Spleen (tissue), 11 donors: Measurements from ENCODE around the gene TSPAN33. TPM values are rescaled to one million over a fixed set of nuclear protein-coding genes. Genes with fewer than 3 reads are reported as not detected.

Experiments used
- DNase-seq: peaks from one replicate; pipeline ENCODE4 v3.0.0-alpha.2; 2020
- H3K27ac ChIP-seq, 8 donors: fragments of 200-600 bp; sonication (generic) in 7 of 8; 1 replicate in 4 of 8; 2 replicates in 4 of 8; pipeline versions ENCODE4 v1.5.0 to v1.8.0; 2016 to 2021; ENCODE audit warnings: inconsistent platforms in 4 of 8, mild to moderate bottlenecking in 4 of 8, moderate library complexity in 1 of 8
- H3K27me3 ChIP-seq, 7 donors: fragments of 200-600 bp; sonication (generic) in 6 of 7; replicated peaks in 1 of 7; 1 replicate in 4 of 7; 2 replicates in 3 of 7; pipeline versions ENCODE4 v1.5.0 to v1.8.0; 2016 to 2021; ENCODE audit warnings: inconsistent platforms in 3 of 7, mild to moderate bottlenecking in 1 of 7
- H3K36me3 ChIP-seq, 6 donors: fragments of 200-600 bp; sonication (generic) in 5 of 6; 1 replicate in 4 of 6; 2 replicates in 2 of 6; pipeline versions ENCODE4 v1.5.0 to v1.8.0; 2016 to 2021; ENCODE audit warnings: inconsistent platforms in 2 of 6
- H3K4me1 ChIP-seq, 6 donors: fragments of 200-600 bp; sonication (generic) in 5 of 6; 1 replicate in 3 of 6; 2 replicates in 3 of 6; pipeline versions ENCODE4 v1.5.0 to v1.8.0; 2016 to 2021; ENCODE audit warnings: inconsistent platforms in 3 of 6
- H3K4me3 ChIP-seq, 8 donors: fragments of 200-600 bp; sonication (generic) in 7 of 8; 1 replicate in 4 of 8; 2 replicates in 4 of 8; pipeline versions ENCODE4 v1.5.0 to v1.8.0; 2016 to 2021; ENCODE audit warnings: inconsistent platforms in 4 of 8, mild to moderate bottlenecking in 4 of 8, moderate library complexity in 2 of 8
- H3K9me3 ChIP-seq, 8 donors: fragments of 200-600 bp; sonication (generic) in 7 of 8; 1 replicate in 4 of 8; 2 replicates in 4 of 8; pipeline versions ENCODE4 v1.5.0 to v1.8.0; 2016 to 2021; ENCODE audit warnings: inconsistent platforms in 4 of 8
- CTCF ChIP-seq, 11 experiments: fragments of 200-600 bp in 7 of 11; fragments of 450-650 bp in 4 of 11; sonication (generic) in 4 of 11; IDR thresholded peaks in 8 of 11; conservative IDR thresholded peaks in 3 of 11; 1 replicate in 7 of 11; 2 replicates in 4 of 11; pipeline versions ENCODE4 v1.4.0 to v1.8.0; 2016 to 2021; ENCODE audit warnings: antibody characterized with exemption in 11 of 11, inconsistent platforms in 4 of 11, mild to moderate bottlenecking in 1 of 11
- POLR2A ChIP-seq, 3 donors: fragments of 450-650 bp; IDR thresholded peaks; one replicate each; pipeline ENCODE4 v1.5.1; 2017; ENCODE audit warnings: antibody characterized with exemption in 3 of 3, mild to moderate bottlenecking in 1 of 3
- POLR2AphosphoS5 ChIP-seq, 3 donors: sonication (generic); formaldehyde crosslinking; IDR thresholded peaks; one replicate each; pipeline ENCODE4 v1.5.1; 2017; ENCODE audit warnings: antibody characterized with exemption in 3 of 3
- WGBS, 5 donors: extraction: QIAGEN DNeasy Blood & Tissue Kit in 3 of 5; methylation state at CpG; one replicate each; pipeline versions ENCODE4 v1.1.5 to v1.1.7; 2013 to 2018; 5-methylcytosine and 5-hydroxymethylcytosine counted together
- intact Hi-C: fragments of 100-400 bp; cut with DNase I; formaldehyde crosslinking; loops from one replicate; pipeline ENCODE4 v1.15.0; 2023; ENCODE audit warnings: low total_unique reads
- polyA plus RNA-seq, 3 donors: library from polyadenylated mRNA; stranded (reverse); fragments of 200-250 nt; gene quantifications; one replicate each; pipeline ENCODE4 v1.2.1, GENCODE V29; 2013
- total RNA-seq, 7 donors: library from RNA; depleted of rRNA in 3 of 7; stranded (reverse); fragments of >200 nt in 3 of 7; fragmentation: NEBNext Ultra II Directional in 4 of 7; extraction: Animal tissue kit (Norgen Biotek cat#: 25700) in 4 of 7; gene quantifications; one replicate each; pipeline versions ENCODE4 v1.1.0 to v1.2.1, GENCODE V29; 2016 to 2021
- donor health status: healthy with polysubstance abuse.
- donor health status: DM: no; HTN: no; CAD: no; lungs with moderate emphysema.
- donor health status: DM: no; HTN: no; CAD: no.
- donor health status: Bipolar disorder and iron deficiency.
- donor health status: healthy.
- donor health status: DM: no; HTN: no; CAD: no.
- donor health status: DM: yes; HTN: yes; CAD: no.

TSPAN33 gene
- total and polyA plus RNA-seq, 10 donors, result 37.0 to 57.9 (median 47.2) TPM

GRCh38 chr7:129100827-129101166, 43.7 kb upstream of the TSPAN33 start:
- no peak for TF ChIP-seq POLR2A (IDR thresholded peaks at IDR 0.05)
- no peak for TF ChIP-seq CTCF (IDR thresholded peaks at IDR 0.05 in 8 of 11, conservative IDR thresholded peaks at IDR 0.05 in 3 of 11)
- no peak for TF ChIP-seq POLR2AphosphoS5 (IDR thresholded peaks at IDR 0.05)
- DNase-seq, result no peak
- Histone ChIP-seq H3K4me1 (peaks cover 0 to 2% (median under 1%) of the 10 kb centered on the region in 6 donors), H3K27ac (no peak overlapping the region), H3K9me3 (no peaks in the 10 kb centered on the region), H3K27me3 (no peaks in the 10 kb centered on the region), H3K4me3 (no peak overlapping the region), H3K36me3 (no peaks in the 10 kb centered on the region)
- 50 to 75% (median 68%) methylated on average over 2 of the region's 2 CpGs for WGBS, 5 donors
- intact Hi-C loops, result no loop called here

GRCh38 chr7:129101746-129102145, 42.8 kb upstream of the TSPAN33 start:
- Histone ChIP-seq H3K4me1 (no peaks in the 10 kb centered on the region), H3K27me3 (no peaks in the 10 kb centered on the region), H3K9me3 (no peaks in the 10 kb centered on the region), H3K27ac (no peak overlapping the region), H3K36me3 (no peaks in the 10 kb centered on the region), H3K4me3 (no peak overlapping the region)
- intact Hi-C loops, result no loop called here
- TF ChIP-seq POLR2AphosphoS5 (IDR thresholded peaks at IDR 0.05), result no peak
- TF ChIP-seq CTCF (IDR thresholded peaks at IDR 0.05 in 8 of 11, conservative IDR thresholded peaks at IDR 0.05 in 3 of 11), result no peak
- TF ChIP-seq POLR2A (IDR thresholded peaks at IDR 0.05), result no peak
- 52 to 82% (median 73%) methylated on average over 6 of the region's 6 CpGs for WGBS, 5 donors
- no peak for DNase-seq

GRCh38 chr7:129103561-129104324, 40.8 kb upstream of the TSPAN33 start:
- DNase-seq, result no peak
- 92 to 98% (median 95%) methylated on average over 4 of the region's 4 CpGs for WGBS, 5 donors
- no peaks in the 10 kb centered on the region for H3K9me3 ChIP-seq
- intact Hi-C loops, result no loop called here
- no peaks in the 10 kb centered on the region for H3K4me1 ChIP-seq
- no peak overlapping the region for H3K27ac ChIP-seq
- H3K36me3 ChIP-seq, result no peaks in the 10 kb centered on the region
- H3K27me3 ChIP-seq, result no peaks in the 10 kb centered on the region
- TF ChIP-seq CTCF (IDR thresholded peaks at IDR 0.05 in 8 of 11, conservative IDR thresholded peaks at IDR 0.05 in 3 of 11), result no peak
- H3K4me3 ChIP-seq, result no peak overlapping the region

GRCh38 chr7:129108581-129108980, 35.9 kb upstream of the TSPAN33 start:
- WGBS, 5 donors, result 76 to 94% (median 85%) methylated on average over 4 of the region's 4 CpGs

More at GRCh38 chr7:129108581-129108980, 35.9 kb upstream of the TSPAN33 start:
- Histone ChIP-seq H3K27ac (no peak overlapping the region), H3K27me3 (no peaks in the 10 kb centered on the region), H3K36me3 (no peaks in the 10 kb centered on the region), H3K4me3 (no peak overlapping the region), H3K4me1 (no peaks in the 10 kb centered on the region), H3K9me3 (no peaks in the 10 kb centered on the region)
- no peak for DNase-seq
- TF ChIP-seq CTCF (IDR thresholded peaks at IDR 0.05 in 8 of 11, conservative IDR thresholded peaks at IDR 0.05 in 3 of 11), result no peak
- no peak for TF ChIP-seq POLR2AphosphoS5 (IDR thresholded peaks at IDR 0.05)
- no peak for TF ChIP-seq POLR2A (IDR thresholded peaks at IDR 0.05)
- intact Hi-C loops, result no loop called here
